ENCODE data around the gene NRCAM.

Gene NRCAM

GRCh38 chr7:108225531-108226181 lies 230.6 kb downstream of the NRCAM start:
- TF ChIP-seq GATA3 (IDR thresholded peaks at IDR 0.05; ENCODE audit: low read depth, low read length) (no peak), GATA2 (IDR thresholded peaks at IDR 0.05; ENCODE audit: low read depth, low read length) (no peak)

DNA sequence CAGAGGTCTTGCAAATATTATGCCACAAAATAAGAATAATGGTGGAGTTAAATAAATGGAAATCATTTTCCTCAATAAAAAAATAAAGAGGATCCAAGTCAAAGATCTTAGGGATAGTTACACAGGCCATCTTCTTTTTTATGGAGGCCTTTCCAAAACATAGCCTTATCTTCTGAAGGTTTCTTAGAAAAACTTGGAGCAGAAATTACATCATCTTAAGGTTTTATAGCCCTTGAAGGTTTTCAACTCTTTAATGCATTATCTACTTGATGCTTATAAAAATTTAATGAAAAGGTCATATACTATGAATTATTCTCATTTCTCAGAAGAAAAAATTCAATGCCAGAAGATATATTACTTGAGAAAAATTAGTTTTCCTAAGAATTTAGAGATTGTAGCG lies 231.8 kb downstream of the NRCAM start:
- no peak for TF ChIP-seq GATA3 (IDR thresholded peaks at IDR 0.05; ENCODE audit: low read depth, low read length)
- TF ChIP-seq GATA2 (IDR thresholded peaks at IDR 0.05; ENCODE audit: low read depth, low read length): no peak

- TF ChIP-seq GATA3 (IDR thresholded peaks at IDR 0.05; ENCODE audit: low read depth, low read length): no peak
- TF ChIP-seq GATA2 (IDR thresholded peaks at IDR 0.05; ENCODE audit: low read depth, low read length): no peak
These were observed 233.9 kb downstream of the NRCAM start for GRCh38 chr7:108222236-108222892.

- TF ChIP-seq GATA3 (IDR thresholded peaks at IDR 0.05; ENCODE audit: low read depth, low read length) (no peak), GATA2 (IDR thresholded peaks at IDR 0.05; ENCODE audit: low read depth, low read length) (no peak)
These were observed 244.6 kb downstream of the NRCAM start for GRCh38 chr7:108211382-108212201.

DNA sequence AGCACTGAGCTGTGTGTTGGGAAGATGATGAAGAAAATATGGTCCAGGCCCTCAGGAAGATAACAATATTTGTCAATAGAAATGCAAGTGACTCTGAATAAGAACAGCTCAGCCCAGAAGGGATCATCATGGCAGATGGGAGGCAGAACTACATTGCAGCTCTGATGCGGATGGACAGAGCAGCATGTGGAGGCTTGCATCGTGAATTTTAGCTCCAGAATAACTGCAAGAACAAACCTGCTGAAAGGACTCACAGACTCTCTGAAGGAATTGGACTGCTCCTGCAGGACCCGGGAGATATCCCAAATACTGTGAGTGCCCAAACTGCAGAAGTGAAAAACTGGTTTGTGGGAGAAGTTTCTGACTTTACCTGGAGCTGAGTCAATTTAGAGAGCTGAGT lies 245.4 kb downstream of the NRCAM start:
- TF ChIP-seq GATA2 (IDR thresholded peaks at IDR 0.05; ENCODE audit: low read depth, low read length) (no peak), GATA3 (IDR thresholded peaks at IDR 0.05; ENCODE audit: low read depth, low read length) (no peak)

DNA sequence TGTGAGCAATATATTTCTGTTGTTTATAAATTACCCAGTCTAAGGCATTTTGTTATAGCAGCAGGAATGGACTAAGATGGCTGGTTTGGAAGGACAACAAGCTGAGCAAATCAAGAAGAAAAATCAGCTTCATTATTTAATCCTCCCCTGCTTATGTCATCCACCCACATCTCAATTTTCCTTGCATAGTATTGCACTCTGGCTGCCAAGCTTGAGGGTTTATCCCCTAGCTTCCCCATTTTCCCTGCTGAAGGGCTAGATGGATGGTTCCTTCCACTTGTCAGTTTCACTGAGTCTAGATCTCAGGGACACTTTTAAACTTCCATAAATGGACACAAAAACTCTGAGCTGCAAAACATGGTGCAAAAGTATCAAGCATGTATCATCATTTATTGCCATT lies 250.9 kb downstream of the NRCAM start:
- TF ChIP-seq GATA3 (IDR thresholded peaks at IDR 0.05; ENCODE audit: low read depth, low read length): no peak
- no peak for TF ChIP-seq GATA2 (IDR thresholded peaks at IDR 0.05; ENCODE audit: low read depth, low read length)

GRCh38 chr7:108204281-108204796 lies 251.9 kb downstream of the NRCAM start:
- TF ChIP-seq GATA2 (IDR thresholded peaks at IDR 0.05; ENCODE audit: low read depth, low read length) (no peak), GATA3 (IDR thresholded peaks at IDR 0.05; ENCODE audit: low read depth, low read length) (no peak)

DNA sequence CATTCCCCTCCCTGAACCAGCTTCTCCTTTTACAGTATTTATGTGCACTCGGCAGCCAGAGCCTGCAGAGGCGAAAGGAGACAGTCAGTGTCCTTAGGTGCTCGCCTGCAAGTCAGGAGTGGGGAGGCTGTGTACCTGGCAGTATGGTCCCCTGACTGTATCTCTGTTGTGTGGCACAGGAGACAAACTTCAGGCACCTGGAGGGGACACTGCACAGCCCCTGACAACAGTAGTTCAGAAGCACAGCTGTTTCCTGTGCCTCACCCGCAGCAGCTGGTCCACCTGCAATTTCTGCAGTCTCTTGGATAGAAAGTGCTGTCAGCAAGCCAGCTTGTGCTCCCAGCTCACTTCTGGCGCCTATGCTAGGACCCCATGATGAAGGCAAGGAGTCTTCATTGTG lies 252.7 kb downstream of the NRCAM start:
- TF ChIP-seq GATA3 (IDR thresholded peaks at IDR 0.05; ENCODE audit: low read depth, low read length) (no peak), GATA2 (IDR thresholded peaks at IDR 0.05; ENCODE audit: low read depth, low read length) (no peak)

DNA sequence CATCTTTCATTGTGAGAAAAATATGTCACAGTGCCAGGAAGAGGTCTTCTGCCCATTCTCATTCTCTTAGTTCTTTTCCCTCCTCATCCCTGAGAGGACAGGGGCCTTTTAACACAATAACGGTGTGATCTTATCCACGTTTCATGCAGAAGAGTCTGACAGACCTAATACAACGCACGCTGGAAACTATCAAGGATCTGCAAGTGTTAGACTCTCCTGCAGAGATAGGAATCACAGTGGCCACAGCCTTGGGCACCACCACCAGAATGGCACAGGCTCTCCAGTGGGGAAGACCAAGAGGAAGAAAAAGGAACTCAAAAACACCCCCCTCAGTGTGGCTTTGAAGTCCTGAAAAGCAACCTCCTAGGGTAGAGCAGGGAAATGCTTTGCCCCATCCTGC lies 253.5 kb downstream of the NRCAM start:
- TF ChIP-seq GATA2 (IDR thresholded peaks at IDR 0.05; ENCODE audit: low read depth, low read length) (peak; percentile 91), GATA3 (IDR thresholded peaks at IDR 0.05; ENCODE audit: low read depth, low read length) (peak; percentile 78)

- no peak for TF ChIP-seq GATA2 (IDR thresholded peaks at IDR 0.05; ENCODE audit: low read depth, low read length)
These were observed 254.5 kb downstream of the NRCAM start for GRCh38 chr7:108201766-108202165.

DNA sequence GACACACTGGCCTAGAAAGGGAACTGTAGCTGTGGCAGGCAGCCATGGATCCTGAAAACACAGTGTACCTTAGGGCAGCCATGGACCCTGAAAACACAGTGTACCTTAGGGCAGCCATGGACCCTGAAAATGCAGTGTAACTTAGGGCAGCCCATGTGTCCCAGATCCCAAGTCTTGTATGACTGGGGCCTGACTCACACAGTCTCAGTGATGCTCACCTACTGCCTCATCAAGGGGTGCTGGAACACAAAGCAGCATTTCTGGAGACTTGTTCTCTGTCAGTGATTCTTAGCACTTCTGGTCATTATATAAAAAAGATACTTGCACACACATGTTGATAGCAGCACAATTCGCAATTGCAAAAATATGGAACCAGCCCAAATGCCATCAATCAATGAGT lies 255.9 kb downstream of the NRCAM start:
- no peak for TF ChIP-seq GATA2 (IDR thresholded peaks at IDR 0.05; ENCODE audit: low read depth, low read length)
- no peak for TF ChIP-seq GATA3 (IDR thresholded peaks at IDR 0.05; ENCODE audit: low read depth, low read length)

DNA sequence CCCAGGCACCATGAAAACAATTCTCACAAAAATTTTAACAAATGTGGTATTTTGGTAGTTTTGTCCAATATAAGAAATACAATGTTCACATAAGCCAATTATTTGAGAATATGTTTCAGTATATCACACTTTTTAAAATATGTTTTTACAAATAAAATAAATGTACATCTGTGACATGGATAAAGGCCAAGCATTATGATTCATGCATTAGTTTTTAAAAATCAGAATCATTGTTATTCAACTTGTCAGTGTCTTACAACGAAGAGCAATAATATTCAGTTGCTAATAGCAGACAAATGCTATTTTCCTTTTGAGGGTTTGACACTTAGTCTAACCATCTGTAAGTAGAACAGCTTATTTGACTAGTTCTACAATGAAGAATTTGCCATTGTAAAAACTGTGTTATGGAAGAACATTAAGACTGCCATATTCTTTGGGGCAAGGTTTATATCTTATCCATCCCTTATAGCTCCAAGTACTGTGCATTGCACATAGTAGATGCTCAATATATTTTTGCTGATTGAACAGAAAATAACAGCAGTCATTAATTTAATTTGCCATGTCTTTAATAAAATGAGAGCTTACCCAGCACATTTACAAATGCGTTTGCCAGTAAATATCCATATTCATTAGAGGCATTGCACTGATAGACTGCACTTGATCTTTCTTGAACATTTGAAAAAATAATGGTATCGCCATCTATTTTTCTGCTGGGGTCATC lies 258.7 kb downstream of the NRCAM start:
- TF ChIP-seq GATA2 (IDR thresholded peaks at IDR 0.05; ENCODE audit: low read depth, low read length) (no peak), GATA3 (IDR thresholded peaks at IDR 0.05; ENCODE audit: low read depth, low read length) (no peak)

GRCh38 chr7:108196004-108196403 lies 260.2 kb downstream of the NRCAM start:
- TF ChIP-seq GATA2 (IDR thresholded peaks at IDR 0.05; ENCODE audit: low read depth, low read length) (no peak), GATA3 (IDR thresholded peaks at IDR 0.05; ENCODE audit: low read depth, low read length) (no peak)
